LNCAP (cell line): Measurements from ENCODE around the gene PSAP.

Experiments
- TF ChIP-seq, protein P1 (sequence below): fragments of 450-650 bp; IDR thresholded peaks from 2 replicates; pipeline ENCODE4 v1.5.1; 2017; ENCODE audit warnings: mild to moderate bottlenecking

Gene PSAP

DNA sequence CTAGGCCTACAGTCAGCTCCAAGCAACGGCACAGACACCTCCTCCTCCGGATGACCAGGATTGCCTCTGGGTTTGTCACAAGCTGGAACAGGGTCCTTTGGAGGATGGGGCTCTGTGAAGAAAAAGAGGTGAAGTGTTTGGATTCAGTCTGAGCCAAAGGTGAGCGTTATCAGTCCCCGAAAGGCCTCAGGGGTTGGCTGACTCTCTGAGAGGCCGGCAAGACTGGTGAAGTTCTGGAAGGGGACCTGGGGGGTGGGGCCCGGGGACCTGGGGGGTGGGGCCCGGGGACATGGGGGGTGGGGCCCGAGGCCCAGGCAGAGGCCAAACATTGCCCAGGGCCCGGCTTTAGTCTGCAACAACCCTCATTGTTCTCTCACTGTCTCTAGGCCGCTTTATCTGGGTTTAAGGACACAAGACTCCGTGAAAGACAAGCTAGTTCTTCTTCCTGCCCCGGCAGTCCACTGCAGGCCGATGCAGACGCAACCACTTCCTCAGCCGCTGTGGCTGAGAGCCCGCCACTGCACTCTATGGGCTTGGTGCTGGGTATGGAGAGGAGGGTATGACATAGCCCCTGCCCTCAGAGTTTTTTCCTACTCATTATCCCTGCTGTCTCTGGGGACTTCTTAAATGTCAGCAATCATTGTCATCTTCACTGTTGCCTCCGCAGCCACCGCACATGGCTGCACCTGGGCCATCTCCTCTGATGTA lies 27.4 kb upstream of the PSAP start:
- TF ChIP-seq, protein P1, sequence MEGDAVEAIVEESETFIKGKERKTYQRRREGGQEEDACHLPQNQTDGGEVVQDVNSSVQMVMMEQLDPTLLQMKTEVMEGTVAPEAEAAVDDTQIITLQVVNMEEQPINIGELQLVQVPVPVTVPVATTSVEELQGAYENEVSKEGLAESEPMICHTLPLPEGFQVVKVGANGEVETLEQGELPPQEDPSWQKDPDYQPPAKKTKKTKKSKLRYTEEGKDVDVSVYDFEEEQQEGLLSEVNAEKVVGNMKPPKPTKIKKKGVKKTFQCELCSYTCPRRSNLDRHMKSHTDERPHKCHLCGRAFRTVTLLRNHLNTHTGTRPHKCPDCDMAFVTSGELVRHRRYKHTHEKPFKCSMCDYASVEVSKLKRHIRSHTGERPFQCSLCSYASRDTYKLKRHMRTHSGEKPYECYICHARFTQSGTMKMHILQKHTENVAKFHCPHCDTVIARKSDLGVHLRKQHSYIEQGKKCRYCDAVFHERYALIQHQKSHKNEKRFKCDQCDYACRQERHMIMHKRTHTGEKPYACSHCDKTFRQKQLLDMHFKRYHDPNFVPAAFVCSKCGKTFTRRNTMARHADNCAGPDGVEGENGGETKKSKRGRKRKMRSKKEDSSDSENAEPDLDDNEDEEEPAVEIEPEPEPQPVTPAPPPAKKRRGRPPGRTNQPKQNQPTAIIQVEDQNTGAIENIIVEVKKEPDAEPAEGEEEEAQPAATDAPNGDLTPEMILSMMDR, result no peak

DNA sequence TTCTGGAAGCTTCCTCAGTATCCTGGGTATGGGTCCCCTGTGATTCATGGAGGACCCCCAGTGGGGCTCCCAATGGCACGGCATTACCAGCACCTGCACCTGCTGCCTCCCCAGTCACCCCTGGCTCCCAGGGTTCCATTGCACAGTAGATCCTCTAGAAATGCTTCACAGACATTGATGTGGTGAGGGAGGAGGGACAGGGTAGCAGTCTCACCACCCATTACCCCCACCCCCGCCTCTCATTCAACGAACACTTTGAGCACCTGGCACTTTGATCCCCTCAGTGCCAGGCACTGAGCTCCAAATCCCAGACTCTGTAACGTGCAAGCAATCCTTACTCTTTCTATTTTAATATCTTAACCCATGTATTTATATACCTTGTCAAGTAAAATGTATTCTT lies 26.8 kb upstream of the PSAP start:
- TF ChIP-seq, protein P1, result no peak

DNA sequence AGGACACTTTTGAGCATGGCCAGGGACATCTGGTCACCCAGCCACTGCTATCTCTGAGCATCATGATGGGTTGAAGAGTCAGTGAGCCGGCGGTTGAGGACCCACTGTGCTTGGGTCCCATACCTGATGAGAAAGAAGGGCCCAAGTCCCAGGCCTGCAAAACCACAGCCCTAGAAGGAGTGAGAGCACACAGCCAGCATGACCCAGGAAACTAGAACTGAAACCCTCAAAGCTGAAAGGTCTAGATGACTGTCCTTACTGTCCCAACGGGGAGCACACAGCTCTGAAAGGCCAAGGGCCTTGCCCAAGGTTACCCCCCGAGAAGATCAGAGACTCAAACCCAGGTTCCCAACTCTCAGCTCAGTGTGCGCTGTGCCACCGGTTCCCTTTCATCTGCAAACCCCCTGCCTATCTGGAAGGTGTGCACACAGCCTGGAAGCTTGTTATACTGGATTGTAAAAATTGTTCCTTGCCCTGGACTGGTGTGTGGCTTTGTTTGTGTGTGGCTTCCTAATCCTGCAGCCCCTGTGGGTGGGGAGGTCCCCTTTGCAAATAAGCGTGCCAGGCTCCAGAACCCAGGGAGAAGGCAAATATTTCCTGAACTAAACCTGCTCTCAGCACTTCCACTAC lies 22.6 kb upstream of the PSAP start:
- TF ChIP-seq, protein P1, result no peak

GRCh38 chr10:71868192-71868697 lies 17.2 kb upstream of the PSAP start:
- TF ChIP-seq, protein P1, result no peak

- TF ChIP-seq, protein P1, result no peak
Observed at GRCh38 chr10:71865561-71866041, 14.6 kb upstream of the PSAP start.

DNA sequence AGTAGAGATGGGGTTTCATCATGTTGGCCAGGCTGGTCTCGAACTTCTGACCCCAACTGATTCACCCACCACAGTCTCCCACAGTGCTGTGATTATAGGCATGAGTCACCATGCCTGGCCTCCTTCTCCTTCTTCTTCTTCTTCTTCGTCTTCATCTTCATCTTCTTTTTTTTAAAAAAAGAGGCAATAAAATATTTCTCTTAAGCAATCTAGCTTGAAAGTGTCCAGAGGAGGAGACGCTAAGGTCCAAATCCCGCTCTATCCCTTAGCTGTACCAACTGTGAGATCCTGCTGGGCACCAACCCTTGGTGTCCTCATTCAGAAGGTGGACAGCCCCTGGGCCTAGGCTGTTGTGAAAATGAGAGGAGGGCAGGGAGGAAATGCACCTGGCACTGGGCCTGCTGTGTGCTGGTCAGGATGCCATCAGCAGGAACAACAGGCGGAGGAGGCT lies 13.9 kb upstream of the PSAP start:
- TF ChIP-seq, protein P1, result no peak

DNA sequence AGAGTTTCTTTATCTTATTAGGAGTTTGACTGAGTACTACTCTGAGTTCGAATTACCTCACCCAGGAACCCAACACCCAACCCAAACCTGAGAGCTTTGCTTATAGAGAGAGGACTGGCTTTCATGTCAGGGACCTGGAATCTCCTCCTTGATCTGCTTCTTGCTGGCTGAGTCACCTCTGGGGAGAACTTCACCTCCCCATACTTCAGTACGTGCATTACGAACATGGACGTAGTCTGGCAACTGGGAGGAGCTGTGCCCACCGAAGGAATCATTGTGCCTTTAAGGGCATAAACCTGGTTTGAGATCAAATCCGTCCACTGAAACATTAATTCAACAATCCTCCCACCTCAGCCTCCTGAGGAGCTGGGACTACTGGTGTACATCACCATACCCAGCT lies 12.2 kb upstream of the PSAP start:
- TF ChIP-seq, protein P1, result no peak
